K562 (cell line): Measurements from ENCODE around the gene BRD7. TPM values are rescaled to one million over a fixed set of nuclear protein-coding genes. Genes with fewer than 3 reads are reported as not detected.

Experiments
- ATAC-seq: fragments of 200-7000 bp; cut with Tn5 transposase; 3 replicates; pipeline ENCODE4 v1.9.1; 2020; ENCODE audit warnings: moderate library complexity
- BruUV-seq: library from RNA; stranded (reverse); fragments of 400-500 nt; replicated peaks from 2 replicates; lab custom pipeline; 2021; lab: Mats Ljungman, UMichigan
- CTCF ChIA-PET: fragments of 300-600 bp; formaldehyde crosslinking; extraction: SDS; loops from one replicate; lab custom pipeline; 2021; ENCODE audit warnings: low intra/inter-chr PET ratio; lab: Yijun Ruan, JAX
- POLR2A ChIA-PET: fragments of 300-600, 350-650 bp; sonication (Branson Sonifier 250); formaldehyde crosslinking; extraction: SDS; loops from one replicate; lab custom pipeline; 2021; ENCODE audit warnings: antibody characterized with exemption, inconsistent platforms; lab: Yijun Ruan, JAX
- DNase-seq, 4 experiments: peaks; one replicate each; pipeline versions ENCODE4 v3.0.0 to v3.0.0-alpha.2; 2011 to 2018; ENCODE audit warnings: low spot score in 3 of 4, mixed read lengths in 3 of 4; ENCODE audit errors: extremely low read depth in 1 of 4
- FAIRE-seq: peaks from 2 replicates; lab custom pipeline; 2011; peaks lifted over from hg19 to GRCh38; lab: Jason Lieb, UNC
- H2AFZ ChIP-seq: 2 replicates; pipeline ENCODE4 v1.6.0; 2011; ENCODE audit warnings: low read depth, low read length, control low read depth, inconsistent platforms
- H3K27ac ChIP-seq: fragments of 200-600 bp; 3 replicates; pipeline ENCODE4 v1.8.0; 2011; ENCODE audit warnings: low read depth, mild to moderate bottlenecking, control low read depth, inconsistent platforms, low read length, moderate library complexity, mixed read lengths; ENCODE audit errors: extremely low read depth
- H3K27me3 ChIP-seq, 2 experiments: fragments of 300-600 bp in 1 of 2; 2 replicates in 1 of 2; 3 replicates in 1 of 2; pipeline versions ENCODE4 v1.6.0 to v1.8.0; 2011; ENCODE audit warnings: inconsistent platforms in 2 of 2, low read length in 2 of 2, mild to moderate bottlenecking in 1 of 2, mixed read lengths in 1 of 2, moderate library complexity in 1 of 2; ENCODE audit not compliant: control insufficient read depth in 2 of 2, insufficient read depth in 2 of 2
- H3K36me3 ChIP-seq: fragments of 300-600 bp; 3 replicates; pipeline ENCODE4 v1.8.0; 2011; ENCODE audit warnings: mild to moderate bottlenecking, low read length, inconsistent platforms; ENCODE audit not compliant: control insufficient read depth, insufficient read depth
- H3K4me1 ChIP-seq, 2 experiments: fragments of 200-600 bp in 1 of 2; replicated peaks in 1 of 2; 2 replicates in 1 of 2; 3 replicates in 1 of 2; pipeline versions ENCODE4 v1.5.1 to v1.8.0; 2011; ENCODE audit warnings: inconsistent platforms in 2 of 2, low read length in 2 of 2, mild to moderate bottlenecking in 1 of 2, mixed read lengths in 1 of 2, moderate library complexity in 1 of 2; ENCODE audit not compliant: control insufficient read depth in 2 of 2, insufficient read depth in 2 of 2
- H3K4me2 ChIP-seq: 2 replicates; pipeline ENCODE4 v1.6.1; 2011; ENCODE audit warnings: low read length, control low read depth, inconsistent platforms, mixed read lengths; ENCODE audit not compliant: insufficient read depth
- H3K4me3 ChIP-seq: fragments of 200-600 bp; sonication (generic), shearing (Covaris generic); 2 replicates; pipeline ENCODE4 v1.5.1; 2016; ENCODE audit warnings: control low read depth, inconsistent platforms
- H3K79me2 ChIP-seq: fragments of 200-600 bp; 3 replicates; pipeline ENCODE4 v1.8.0; 2011; ENCODE audit warnings: low read length, inconsistent platforms; ENCODE audit not compliant: control insufficient read depth, insufficient read depth
- H3K9ac ChIP-seq, 2 experiments: 2 replicates each; pipeline versions ENCODE4 v1.6.0 to v1.6.1; 2011; ENCODE audit warnings: low read depth in 2 of 2, low read length in 2 of 2, control low read depth in 1 of 2, inconsistent platforms in 1 of 2, mild to moderate bottlenecking in 1 of 2, mixed read lengths in 1 of 2; ENCODE audit not compliant: insufficient read depth in 1 of 2
- H3K9me1 ChIP-seq: one replicate; pipeline ENCODE4 v1.6.0; 2011; ENCODE audit warnings: inconsistent platforms, mild to moderate bottlenecking, low read length, moderate library complexity; ENCODE audit not compliant: control insufficient read depth, insufficient read depth
- H3K9me3 ChIP-seq: replicated peaks from 2 replicates; pipeline ENCODE4 v1.5.1; 2011; ENCODE audit warnings: low read depth, low read length, inconsistent platforms; ENCODE audit not compliant: control insufficient read depth, insufficient read depth
- H4K20me1 ChIP-seq: replicated peaks from 2 replicates; pipeline ENCODE4 v1.6.1; 2011; ENCODE audit warnings: low read length, inconsistent platforms, mixed read lengths; ENCODE audit not compliant: control insufficient read depth, insufficient read depth
- CBX5 ChIP-seq: IDR thresholded peaks from 2 replicates; pipeline ENCODE4 v1.6.1; 2014; ENCODE audit warnings: low read depth, borderline replicate concordance
- CGGBP1 ChIP-seq: fragments of 250-450 bp; sonication (Bioruptor Pico); IDR thresholded peaks from 2 replicates; pipeline ENCODE4 v1.9.0; 2021; ENCODE audit warnings: mild to moderate bottlenecking
- DNMT1 ChIP-seq: fragments of 450-650 bp; IDR thresholded peaks from 2 replicates; pipeline ENCODE4 v1.6.1; 2016; ENCODE audit warnings: antibody characterized with exemption, mild to moderate bottlenecking
- HINFP ChIP-seq: fragments of 450-650 bp; conservative IDR thresholded peaks from 2 replicates; pipeline ENCODE4 v1.6.1; 2016; ENCODE audit warnings: missing genetic modification characterization, low read depth, mild to moderate bottlenecking, control low read depth, missing compliant biosample characterization
- HIVEP1 ChIP-seq: fragments of 250-450 bp; sonication (Bioruptor Pico); IDR thresholded peaks from 2 replicates; pipeline ENCODE4 v1.4.0; 2020; ENCODE audit warnings: mild to moderate bottlenecking
- HMGN3 ChIP-seq: IDR thresholded peaks from 2 replicates; pipeline ENCODE4 v1.6.1; 2011; ENCODE audit warnings: borderline replicate concordance, low read depth, mild to moderate bottlenecking, mixed read lengths, low read length; ENCODE audit not compliant: insufficient read length; ENCODE audit errors: extremely low read depth
- PBX2 ChIP-seq, 2 experiments: IDR thresholded peaks in 1 of 2; conservative IDR thresholded peaks in 1 of 2; 2 replicates each; pipeline ENCODE4 v1.6.1; 2016; ENCODE audit warnings: low read depth in 2 of 2, mild to moderate bottlenecking in 1 of 2, missing compliant biosample characterization in 1 of 2, missing genetic modification characterization in 1 of 2, moderate library complexity in 1 of 2
- SAFB ChIP-seq: fragments of 200-400 bp; formaldehyde crosslinking; IDR thresholded peaks from 2 replicates; pipeline ENCODE4 v1.6.1; 2017; ENCODE audit warnings: low read depth, low read length, borderline replicate concordance
- TEAD1 ChIP-seq, 2 experiments: fragments of 450-650 bp in 1 of 2; sonication (generic) in 1 of 2; formaldehyde crosslinking; IDR thresholded peaks; 2 replicates each; pipeline versions ENCODE4 v1.4.0 to v1.8.0; 2020 to 2022; ENCODE audit warnings: mild to moderate bottlenecking in 2 of 2, missing genetic modification reagents in 1 of 2
- ZFPM2 ChIP-seq: fragments of 250-450 bp; sonication (Bioruptor Pico); IDR thresholded peaks from 2 replicates; pipeline ENCODE4 v1.5.1; 2022; ENCODE audit warnings: mild to moderate bottlenecking
- ZNF668 ChIP-seq: fragments of 250-450 bp; sonication (Bioruptor Pico); IDR thresholded peaks from 2 replicates; pipeline ENCODE4 v1.8.0; 2022; ENCODE audit warnings: mild to moderate bottlenecking, inconsistent platforms
- WGBS: fragments of 100-300 bp; shearing (Covaris generic); methylation state at CpG from one replicate; pipeline ENCODE4 v1.1.6; 2016; ENCODE audit warnings: low coverage, mixed read lengths; ENCODE audit not compliant: insufficient coverage; ENCODE audit errors: missing lambda C conversion rate; 5-methylcytosine and 5-hydroxymethylcytosine counted together
- in situ Hi-C: fragments of 300-500 bp; cut with MboI; formaldehyde crosslinking; loops from 4 replicates; pipeline ENCODE4 v1.15.0; 2018; ENCODE audit warnings: inconsistent platforms, mixed read lengths
- intact Hi-C: fragments of 100-400 bp; cut with micrococcal nuclease; formaldehyde crosslinking; loops from 2 replicates; pipeline ENCODE4 v1.14.2; 2022
- polyA plus RNA-seq, 8 experiments: library from polyadenylated mRNA; depleted of rRNA in 4 of 8; stranded (reverse) in 5 of 8; unstranded in 3 of 8; fragments of >200 nt; fragmentation: Nextera tagmentation in 2 of 8; fragmentation: Illumina TruSeq in 1 of 8; extraction: Ambion mirVana in 2 of 8; extraction: Trizol in 1 of 8; gene quantifications; 2 replicates each; pipeline versions ENCODE4 v1.2.1 to v1.2.3, GENCODE V29; 2011 to 2014; ENCODE audit warnings: inconsistent platforms in 1 of 8, missing spikeins in 1 of 8
- total RNA-seq, 7 experiments: library from RNA; depleted of rRNA in 6 of 7; stranded (reverse); fragments of >200 nt in 6 of 7; fragmentation: Illumina TruSeq in 2 of 7; extraction: Trizol in 2 of 7; gene quantifications; 2 replicates each; pipeline versions ENCODE4 v1.2.1 to v1.2.3, GENCODE V29; 2011 to 2021; ENCODE audit warnings: low replicate concordance in 1 of 7
- TF ChIP-seq, protein P1 (sequence below): sonication (generic); formaldehyde crosslinking; IDR thresholded peaks from 2 replicates; pipeline ENCODE4 v1.8.0; 2022; ENCODE audit warnings: missing genetic modification reagents, mild to moderate bottlenecking, borderline replicate concordance

The BRD7 gene
- total and polyA plus RNA-seq, 9 of the 15 experiments (the other 6 are each of a cell fraction or from before 2014, with no cell fraction given): 20.6 to 101 (median 68.7) TPM

DNA sequence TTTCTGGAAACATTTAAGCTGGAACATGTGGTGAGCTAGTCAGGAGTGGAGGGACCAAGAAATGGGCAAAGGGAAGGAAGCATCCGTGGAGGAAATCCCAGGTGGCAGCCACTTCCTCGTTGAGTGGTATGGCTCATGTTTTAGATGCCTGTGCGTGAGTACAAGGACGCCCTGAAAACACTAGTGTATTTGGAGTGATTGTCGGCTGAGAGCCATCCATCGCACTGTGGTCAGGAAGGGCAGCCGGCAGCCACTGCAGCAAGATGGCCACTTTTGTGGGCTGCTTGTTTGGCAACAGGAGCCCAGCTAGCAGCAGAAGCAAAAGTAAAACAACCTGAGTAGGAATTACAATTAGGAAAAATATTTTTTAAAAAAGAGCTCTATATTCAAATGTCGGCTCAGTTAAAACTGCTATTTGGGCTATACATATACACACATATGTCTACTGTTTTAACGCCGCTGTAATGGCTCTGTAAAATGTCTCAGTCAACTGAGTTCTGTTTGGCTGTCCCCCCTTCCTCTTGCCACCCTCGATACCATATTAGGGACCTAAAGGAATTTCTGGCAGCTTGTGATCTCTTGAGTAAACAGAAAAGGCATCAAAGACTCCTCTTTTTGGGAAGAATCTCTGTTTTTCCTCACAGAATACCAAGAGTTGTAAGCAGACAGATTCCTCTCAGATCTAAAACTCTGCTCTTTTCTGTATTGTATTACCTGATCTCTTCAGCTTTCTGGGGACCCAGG, 39.2 kb downstream of the BRD7 start:
- intact Hi-C loops: no loop called here
- Histone ChIP-seq H3K79me2 (peaks cover 9% of the 10 kb centered on the region; the same call in 2 of the 3 replicates), H3K4me1 (peaks cover 6 to 9% of the 10 kb centered on the region in 2 experiments; a peak in 4 of 5 replicates), H2AFZ (no peak overlapping the region), H3K4me3 (no peak overlapping the region), H3K27me3 (no peaks in the 10 kb centered on the region), H3K36me3 (peaks cover 92% of the 10 kb centered on the region), H3K4me2 (no peak overlapping the region), H3K9me1 (no peaks in the 10 kb centered on the region), H3K9ac (no peak overlapping the region), H3K27ac (no peak overlapping the region), H3K9me3 (no peaks in the 10 kb centered on the region), H4K20me1 (no peaks in the 10 kb centered on the region)
- TF ChIP-seq PBX2 (CRISPR knock-in tag; IDR thresholded peaks at IDR 0.05; ENCODE audit: low read depth) (no peak), PBX2 (tag; conservative IDR thresholded peaks at IDR 0.05; ENCODE audit: low read depth) (no peak), HINFP (tag) (no peak), TEAD1 (CRISPR knock-in tag; IDR thresholded peaks at IDR 0.05) (no peak), SAFB (no peak), HIVEP1 (CRISPR knock-in tag) (no peak), DNMT1 (no peak), ZFPM2 (CRISPR knock-in tag) (no peak), CBX5 (no peak), CGGBP1 (CRISPR knock-in tag) (no peak), HMGN3 (no peak), ZNF668 (no peak)
- TF ChIP-seq, protein P1, sequence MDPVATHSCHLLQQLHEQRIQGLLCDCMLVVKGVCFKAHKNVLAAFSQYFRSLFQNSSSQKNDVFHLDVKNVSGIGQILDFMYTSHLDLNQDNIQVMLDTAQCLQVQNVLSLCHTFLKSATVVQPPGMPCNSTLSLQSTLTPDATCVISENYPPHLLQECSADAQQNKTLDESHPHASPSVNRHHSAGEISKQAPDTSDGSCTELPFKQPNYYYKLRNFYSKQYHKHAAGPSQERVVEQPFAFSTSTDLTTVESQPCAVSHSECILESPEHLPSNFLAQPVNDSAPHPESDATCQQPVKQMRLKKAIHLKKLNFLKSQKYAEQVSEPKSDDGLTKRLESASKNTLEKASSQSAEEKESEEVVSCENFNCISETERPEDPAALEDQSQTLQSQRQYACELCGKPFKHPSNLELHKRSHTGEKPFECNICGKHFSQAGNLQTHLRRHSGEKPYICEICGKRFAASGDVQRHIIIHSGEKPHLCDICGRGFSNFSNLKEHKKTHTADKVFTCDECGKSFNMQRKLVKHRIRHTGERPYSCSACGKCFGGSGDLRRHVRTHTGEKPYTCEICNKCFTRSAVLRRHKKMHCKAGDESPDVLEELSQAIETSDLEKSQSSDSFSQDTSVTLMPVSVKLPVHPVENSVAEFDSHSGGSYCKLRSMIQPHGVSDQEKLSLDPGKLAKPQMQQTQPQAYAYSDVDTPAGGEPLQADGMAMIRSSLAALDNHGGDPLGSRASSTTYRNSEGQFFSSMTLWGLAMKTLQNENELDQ: no peak
- no peak for FAIRE-seq
- POLR2A ChIA-PET: interaction anchor here (0.7 to 1.0 kb wide), 2 partner anchors 14 to 186 kb away, joined by 3 read pairs; no protein-coding TSS in a partner anchor
- WGBS: 84% methylated on average over 11 of the region's 11 CpGs
- CTCF ChIA-PET: no interaction called here
- BruUV-seq: no TSS peak
- no peak for ATAC-seq
- no peak for DNase-seq
- in situ Hi-C loops: no loop called here
